ENCODE results near the gene CDK5RAP2. TPM values are rescaled to one million over a fixed set of nuclear protein-coding genes. Genes with fewer than 3 reads are reported as not detected.

CDK5RAP2 gene
- total RNA-seq, 1 donor from 2014 or later, result 50.8 TPM

GRCh38 chr9:120377268-120378159, 202.5 kb downstream of the CDK5RAP2 start:
- Mint-ChIP-seq H3K4me3 (ENCODE audit: unreplicated experiment) (no peak overlapping the region), H3K27ac (ENCODE audit: unreplicated experiment) (no peak overlapping the region), H3K27me3 (ENCODE audit: unreplicated experiment) (peaks cover 4% of the 10 kb centered on the region), H3K9me3 (ENCODE audit: unreplicated experiment) (no peaks in the 10 kb centered on the region), H3K36me3 (ENCODE audit: low read depth, unreplicated experiment) (peaks cover 12% of the 10 kb centered on the region), H3K4me1 (ENCODE audit: unreplicated experiment) (peaks cover 3% of the 10 kb centered on the region)
- DNase-seq (ENCODE audit: low spot score), result no peak
- TF ChIP-seq CTCF (IDR thresholded peaks at IDR 0.05; ENCODE audit: unreplicated experiment), result no peak

- H3K9me3 Mint-ChIP-seq (ENCODE audit: unreplicated experiment), result no peaks in the 10 kb centered on the region
- no peak overlapping the region for H3K4me3 Mint-ChIP-seq (ENCODE audit: unreplicated experiment)
- no peak overlapping the region for H3K27ac Mint-ChIP-seq (ENCODE audit: unreplicated experiment)
- H3K27me3 Mint-ChIP-seq (ENCODE audit: unreplicated experiment), result peaks cover 4% of the 10 kb centered on the region
- peaks cover 3% of the 10 kb centered on the region for H3K4me1 Mint-ChIP-seq (ENCODE audit: unreplicated experiment)
- no peak for DNase-seq (ENCODE audit: low spot score)
- peaks cover 12% of the 10 kb centered on the region for H3K36me3 Mint-ChIP-seq (ENCODE audit: low read depth, unreplicated experiment)
- no peak for TF ChIP-seq CTCF (IDR thresholded peaks at IDR 0.05; ENCODE audit: unreplicated experiment)
Observed at GRCh38 chr9:120376101-120376500, 203.9 kb downstream of the CDK5RAP2 start.

- no peak for TF ChIP-seq CTCF (IDR thresholded peaks at IDR 0.05; ENCODE audit: unreplicated experiment)
- H3K27me3 Mint-ChIP-seq (ENCODE audit: unreplicated experiment), result peaks cover 4% of the 10 kb centered on the region
- H3K27ac Mint-ChIP-seq (ENCODE audit: unreplicated experiment), result no peak overlapping the region
- H3K36me3 Mint-ChIP-seq (ENCODE audit: low read depth, unreplicated experiment), result peaks cover 12% of the 10 kb centered on the region
- H3K4me1 Mint-ChIP-seq (ENCODE audit: unreplicated experiment), result peaks cover 3% of the 10 kb centered on the region
- DNase-seq (ENCODE audit: low spot score), result no peak
- no peaks in the 10 kb centered on the region for H3K9me3 Mint-ChIP-seq (ENCODE audit: unreplicated experiment)
- H3K4me3 Mint-ChIP-seq (ENCODE audit: unreplicated experiment), result no peak overlapping the region
Observed at GRCh38 chr9:120375316-120375715, 204.7 kb downstream of the CDK5RAP2 start.

GRCh38 chr9:120374817-120375216, 205.2 kb downstream of the CDK5RAP2 start:
- no peak overlapping the region for H3K27ac Mint-ChIP-seq (ENCODE audit: unreplicated experiment)
- DNase-seq (ENCODE audit: low spot score), result no peak
- peaks cover 3% of the 10 kb centered on the region for H3K4me1 Mint-ChIP-seq (ENCODE audit: unreplicated experiment)
- TF ChIP-seq CTCF (IDR thresholded peaks at IDR 0.05; ENCODE audit: unreplicated experiment), result no peak
- no peaks in the 10 kb centered on the region for H3K9me3 Mint-ChIP-seq (ENCODE audit: unreplicated experiment)
- H3K27me3 Mint-ChIP-seq (ENCODE audit: unreplicated experiment), result peaks cover 4% of the 10 kb centered on the region
- H3K36me3 Mint-ChIP-seq (ENCODE audit: low read depth, unreplicated experiment), result peaks cover 12% of the 10 kb centered on the region
- H3K4me3 Mint-ChIP-seq (ENCODE audit: unreplicated experiment), result no peak overlapping the region

- Mint-ChIP-seq H3K36me3 (ENCODE audit: low read depth, unreplicated experiment) (peaks cover 12% of the 10 kb centered on the region), H3K4me1 (ENCODE audit: unreplicated experiment) (peaks cover 3% of the 10 kb centered on the region), H3K27ac (ENCODE audit: unreplicated experiment) (no peak overlapping the region), H3K27me3 (ENCODE audit: unreplicated experiment) (peaks cover 4% of the 10 kb centered on the region), H3K4me3 (ENCODE audit: unreplicated experiment) (no peak overlapping the region), H3K9me3 (ENCODE audit: unreplicated experiment) (no peaks in the 10 kb centered on the region)
- DNase-seq (ENCODE audit: low spot score), result no peak
- TF ChIP-seq CTCF (IDR thresholded peaks at IDR 0.05; ENCODE audit: unreplicated experiment), result no peak
Observed at GRCh38 chr9:120374239-120374638, 205.7 kb downstream of the CDK5RAP2 start.
